IMR-90 (cell line): Measurements from ENCODE around the gene PRAMEF11.
"Not testable (repeated sequence)": the region's sequence is repeated elsewhere in the genome, so short reads cannot be mapped to it uniquely, and the experiment has no call there.

Experiments used
- CHD1 ChIP-seq: IDR thresholded peaks from 2 replicates; pipeline ENCODE4 v1.6.1; 2012; ENCODE audit warnings: low read depth, low read length, improper control_type of control experiment
- MAZ ChIP-seq: IDR thresholded peaks from 2 replicates; pipeline ENCODE4 v1.6.1; 2012; ENCODE audit warnings: low read depth, mild to moderate bottlenecking, low read length, improper control_type of control experiment, moderate library complexity, borderline replicate concordance
- MXI1 ChIP-seq: IDR thresholded peaks from 2 replicates; pipeline ENCODE4 v1.6.1; 2012; ENCODE audit warnings: low read depth, mild to moderate bottlenecking, low read length, moderate library complexity, borderline replicate concordance
- POLR2A ChIP-seq: IDR thresholded peaks from 2 replicates; pipeline ENCODE4 v1.6.1; 2012; ENCODE audit warnings: mild to moderate bottlenecking, low read depth, low read length
- TF ChIP-seq, protein P1 (sequence below): conservative IDR thresholded peaks from 2 replicates; pipeline ENCODE4 v1.5.1; 2012; ENCODE audit warnings: mild to moderate bottlenecking, low read depth, low read length, improper control_type of control experiment

DNA sequence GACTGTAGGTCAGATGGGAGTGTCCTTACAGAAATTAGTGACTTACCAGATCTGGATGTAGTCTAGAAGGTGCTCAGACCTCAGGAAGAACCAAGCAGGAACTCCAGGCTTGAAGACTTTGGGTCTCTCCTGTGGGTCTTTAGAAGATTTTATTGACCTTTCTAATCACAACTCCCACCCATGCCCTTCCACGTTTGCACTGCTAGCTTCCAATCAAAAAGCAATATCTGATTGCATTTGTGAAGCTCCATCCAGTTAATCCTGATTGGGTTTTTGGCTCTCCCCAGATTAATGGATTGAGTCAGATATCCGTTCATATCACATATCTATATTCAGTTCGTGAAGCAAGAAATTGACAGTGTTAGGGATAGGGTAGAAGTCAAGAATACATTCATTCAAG, at the start of gene PRAMEF11:
- TF ChIP-seq, protein P1, sequence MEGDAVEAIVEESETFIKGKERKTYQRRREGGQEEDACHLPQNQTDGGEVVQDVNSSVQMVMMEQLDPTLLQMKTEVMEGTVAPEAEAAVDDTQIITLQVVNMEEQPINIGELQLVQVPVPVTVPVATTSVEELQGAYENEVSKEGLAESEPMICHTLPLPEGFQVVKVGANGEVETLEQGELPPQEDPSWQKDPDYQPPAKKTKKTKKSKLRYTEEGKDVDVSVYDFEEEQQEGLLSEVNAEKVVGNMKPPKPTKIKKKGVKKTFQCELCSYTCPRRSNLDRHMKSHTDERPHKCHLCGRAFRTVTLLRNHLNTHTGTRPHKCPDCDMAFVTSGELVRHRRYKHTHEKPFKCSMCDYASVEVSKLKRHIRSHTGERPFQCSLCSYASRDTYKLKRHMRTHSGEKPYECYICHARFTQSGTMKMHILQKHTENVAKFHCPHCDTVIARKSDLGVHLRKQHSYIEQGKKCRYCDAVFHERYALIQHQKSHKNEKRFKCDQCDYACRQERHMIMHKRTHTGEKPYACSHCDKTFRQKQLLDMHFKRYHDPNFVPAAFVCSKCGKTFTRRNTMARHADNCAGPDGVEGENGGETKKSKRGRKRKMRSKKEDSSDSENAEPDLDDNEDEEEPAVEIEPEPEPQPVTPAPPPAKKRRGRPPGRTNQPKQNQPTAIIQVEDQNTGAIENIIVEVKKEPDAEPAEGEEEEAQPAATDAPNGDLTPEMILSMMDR = not testable (repeated sequence)
- TF ChIP-seq POLR2A, CHD1, MAZ, MXI1: not testable (repeated sequence)
